ENCODE measurements around the gene SLC25A19.

- TF ChIP-seq CTCF (conservative IDR thresholded peaks at IDR 0.05; ENCODE audit: low read depth in 2 of 2), result no peak
- no peak for TF ChIP-seq EZH2phosphoT487 (IDR thresholded peaks at IDR 0.05; ENCODE audit: unreplicated experiment)
- no peak for TF ChIP-seq NANOG (IDR thresholded peaks at IDR 0.05; ENCODE audit: borderline replicate concordance)
- TF ChIP-seq REST (IDR thresholded peaks at IDR 0.05; ENCODE audit: unreplicated experiment), result no peak
- no peak for TF ChIP-seq JUNB (IDR thresholded peaks at IDR 0.05; ENCODE audit: unreplicated experiment)
These were observed 44.9 kb downstream of the SLC25A19 start for GRCh38 chr17:75244133-75244866.

Data from GM23338 (cell line).